Erythroblast (primary cell): ENCODE measurements around the gene KCNAB2.

ENCODE experiments used
- GATA1 ChIP-seq: IDR thresholded peaks from 2 replicates; pipeline ENCODE4 v1.6.1; 2011; ENCODE audit warnings: low read depth, mild to moderate bottlenecking, control low read depth, low read length, moderate library complexity
- POLR2A ChIP-seq: IDR thresholded peaks from 2 replicates; pipeline ENCODE4 v1.6.1; 2011; ENCODE audit warnings: mild to moderate bottlenecking, low read length

- TF ChIP-seq POLR2A (no peak), GATA1 (no peak)
Observed at GRCh38 chr1:6022193-6022592, 23.5 kb upstream of the KCNAB2 start.
